Measurements from ENCODE around the gene CIAO3. TPM values are rescaled to one million over a fixed set of nuclear protein-coding genes. Genes with fewer than 3 reads are reported as not detected.

Gene CIAO3
- total RNA-seq, 1 experiment from 2014 or later = 21.9 TPM

DNA sequence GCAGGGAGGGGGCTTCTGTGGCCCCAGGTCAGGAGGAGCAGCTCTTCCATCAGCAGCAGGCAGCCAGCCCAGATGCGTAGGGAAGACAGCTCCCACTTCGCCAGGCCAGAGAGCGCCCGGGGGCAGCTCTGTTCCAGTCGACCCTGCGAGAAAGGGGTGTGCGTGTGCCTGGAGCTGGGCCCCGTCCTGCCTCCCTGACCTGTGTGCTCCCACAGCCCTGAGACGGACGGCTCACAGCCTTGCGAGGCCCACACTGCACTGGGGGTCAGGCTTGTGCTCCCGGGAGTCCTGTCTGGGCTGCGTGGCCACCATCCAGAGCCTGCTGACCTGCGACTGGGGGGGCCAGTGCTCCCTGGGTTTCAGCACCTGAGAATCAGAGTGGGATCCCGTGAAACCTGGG is 19.3 kb upstream of the CIAO3 start:
- no peak overlapping the region for H2BK120ac ChIP-seq (ENCODE audit: low read depth, low read length, poor library complexity, severe bottlenecking)
- no peaks in the 10 kb centered on the region for H3K23me2 ChIP-seq (ENCODE audit: insufficient read length, low read depth, low read length, poor library complexity, severe bottlenecking)
- H3K79me1 ChIP-seq (ENCODE audit: insufficient read depth, low read depth, low read length, poor library complexity, severe bottlenecking) = no peaks in the 10 kb centered on the region
- H3T11ph ChIP-seq (ENCODE audit: low read length) = no peak overlapping the region
- no peaks in the 10 kb centered on the region for H3K27me3 ChIP-seq (ENCODE audit: insufficient read depth, low read length)
- no peak overlapping the region for H4K5ac ChIP-seq (ENCODE audit: insufficient read length, low read depth, low read length)
- no peaks in the 10 kb centered on the region for H3K79me2 ChIP-seq (ENCODE audit: insufficient read depth, low read length)
- no peak overlapping the region for H2BK12ac ChIP-seq (ENCODE audit: insufficient read length, low read depth, low read length)
- no peak overlapping the region for H3K23ac ChIP-seq (ENCODE audit: insufficient read length, low read depth, low read length)
- H4K91ac ChIP-seq (ENCODE audit: insufficient read length, low read depth, low read length) = no peak overlapping the region
- peaks cover 5 to 10% of the 10 kb centered on the region in 2 experiments for H3K4me1 Mint-ChIP-seq
- no peak overlapping the region for H2BK15ac ChIP-seq (ENCODE audit: low read depth, low read length)
- DNase-seq = no peak
- H3K9ac ChIP-seq (ENCODE audit: extremely low read depth, insufficient read length, low read length) = no peak overlapping the region
- H3K27ac Mint-ChIP-seq = no peak overlapping the region; a peak in 1 of 7 replicates
- no peak overlapping the region for H2AK5ac ChIP-seq (ENCODE audit: insufficient read length, low read length)
- no peak overlapping the region for H2BK20ac ChIP-seq (ENCODE audit: low read depth, low read length, poor library complexity, severe bottlenecking)
- no peak overlapping the region for H3K4me3 Mint-ChIP-seq
- H3K18ac ChIP-seq (ENCODE audit: insufficient read length, low read depth, low read length) = no peak overlapping the region
- no peak overlapping the region for H3K14ac ChIP-seq (ENCODE audit: insufficient read depth, low read length)
- H2BK5ac ChIP-seq (ENCODE audit: insufficient read length, low read length) = no peak overlapping the region
- H3K9me3 ChIP-seq (ENCODE audit: control insufficient read depth, low read depth, low read length) = no peaks in the 10 kb centered on the region
- no peaks in the 10 kb centered on the region for H3K36me3 Mint-ChIP-seq (ENCODE audit: insufficient read depth in 1 of 3, low read depth in 3 of 3)
- no peak overlapping the region for H3K27ac ChIP-seq (ENCODE audit: insufficient read length, low read depth, low read length)
- TF ChIP-seq, protein P1, sequence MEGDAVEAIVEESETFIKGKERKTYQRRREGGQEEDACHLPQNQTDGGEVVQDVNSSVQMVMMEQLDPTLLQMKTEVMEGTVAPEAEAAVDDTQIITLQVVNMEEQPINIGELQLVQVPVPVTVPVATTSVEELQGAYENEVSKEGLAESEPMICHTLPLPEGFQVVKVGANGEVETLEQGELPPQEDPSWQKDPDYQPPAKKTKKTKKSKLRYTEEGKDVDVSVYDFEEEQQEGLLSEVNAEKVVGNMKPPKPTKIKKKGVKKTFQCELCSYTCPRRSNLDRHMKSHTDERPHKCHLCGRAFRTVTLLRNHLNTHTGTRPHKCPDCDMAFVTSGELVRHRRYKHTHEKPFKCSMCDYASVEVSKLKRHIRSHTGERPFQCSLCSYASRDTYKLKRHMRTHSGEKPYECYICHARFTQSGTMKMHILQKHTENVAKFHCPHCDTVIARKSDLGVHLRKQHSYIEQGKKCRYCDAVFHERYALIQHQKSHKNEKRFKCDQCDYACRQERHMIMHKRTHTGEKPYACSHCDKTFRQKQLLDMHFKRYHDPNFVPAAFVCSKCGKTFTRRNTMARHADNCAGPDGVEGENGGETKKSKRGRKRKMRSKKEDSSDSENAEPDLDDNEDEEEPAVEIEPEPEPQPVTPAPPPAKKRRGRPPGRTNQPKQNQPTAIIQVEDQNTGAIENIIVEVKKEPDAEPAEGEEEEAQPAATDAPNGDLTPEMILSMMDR (conservative IDR thresholded peaks at IDR 0.05) = no peak
- H3K9me3 Mint-ChIP-seq = no peaks in the 10 kb centered on the region; a peak in 1 of 5 replicates
- no peaks in the 10 kb centered on the region for H3K4me1 ChIP-seq (ENCODE audit: insufficient read depth, low read length)
- no peaks in the 10 kb centered on the region for H4K20me1 ChIP-seq (ENCODE audit: control insufficient read depth, insufficient read depth, insufficient read length)
- no peak overlapping the region for H4K8ac ChIP-seq (replicated peaks; ENCODE audit: insufficient read length, low read depth, low read length)
- H3K4me2 ChIP-seq (ENCODE audit: insufficient read depth, insufficient read length, low read length) = no peak overlapping the region
- no CpG with 5 or more reads among the region's 15 CpGs for WGBS (ENCODE audit: extremely low coverage, insufficient read length, low lambda C conversion rate)
- H3K56ac ChIP-seq (ENCODE audit: insufficient read length, low read depth, low read length) = no peak overlapping the region
- H3K27me3 Mint-ChIP-seq (ENCODE audit: low read depth) = peaks cover 26% of the 10 kb centered on the region
- no peak overlapping the region for H3K4ac ChIP-seq (ENCODE audit: low read depth, low read length)
- no peak overlapping the region for H2AFZ ChIP-seq (ENCODE audit: low read length)

Data from H9 (cell line).